Type B pancreatic cell (in vitro differentiated cells): ENCODE results near the gene GLIPR2. TPM values are rescaled to one million over a fixed set of nuclear protein-coding genes. Genes with fewer than 3 reads are reported as not detected.

Source experiments
- DNase-seq: peaks from one replicate; pipeline ENCODE4 v3.0.0; 2021; ENCODE audit warnings: mixed read lengths; ENCODE audit not compliant: unreplicated experiment; ENCODE audit errors: extremely low spot score
- H3K27ac Mint-ChIP-seq: 2 replicates; pipeline ENCODE4 v1.8.0; 2021; ENCODE audit warnings: mild to moderate bottlenecking, mixed read lengths
- H3K27me3 Mint-ChIP-seq: 2 replicates; pipeline ENCODE4 v1.8.0; 2021; ENCODE audit warnings: mixed read lengths
- H3K36me3 Mint-ChIP-seq: 2 replicates; pipeline ENCODE4 v1.8.0; 2021; ENCODE audit warnings: mixed read lengths
- H3K4me1 Mint-ChIP-seq: one replicate; pipeline ENCODE4 v1.8.0; 2021; ENCODE audit warnings: mixed read lengths; ENCODE audit not compliant: unreplicated experiment
- H3K4me3 Mint-ChIP-seq: 2 replicates; pipeline ENCODE4 v1.8.0; 2021; ENCODE audit warnings: mild to moderate bottlenecking, mixed read lengths
- H3K9me3 Mint-ChIP-seq: 2 replicates; pipeline ENCODE4 v1.8.0; 2021; ENCODE audit warnings: mixed read lengths
- CTCF ChIP-seq: fragments of 200-600 bp; sonication (generic); conservative IDR thresholded peaks from 2 replicates; pipeline ENCODE4 v1.5.0; 2021; ENCODE audit warnings: antibody characterized with exemption, mild to moderate bottlenecking
- total RNA-seq: library from RNA; stranded (reverse); gene quantifications from 2 replicates; pipeline ENCODE4 v1.2.1, GENCODE V29; 2021; ENCODE audit warnings: low replicate concordance

GLIPR2 gene
- total RNA-seq, 1 donor from 2014 or later: 17.8 TPM

- Mint-ChIP-seq H3K27ac (no peak overlapping the region), H3K4me3 (no peak overlapping the region), H3K9me3 (peaks cover 6% of the 10 kb centered on the region)
Observed at GRCh38 chr9:36141761-36142160, 5.2 kb downstream of the GLIPR2 start.

GRCh38 chr9:36142510-36143244 lies 6.1 kb downstream of the GLIPR2 start:
- H3K4me3 Mint-ChIP-seq: no peak overlapping the region
- H3K9me3 Mint-ChIP-seq: peaks cover 6% of the 10 kb centered on the region
- no peak for DNase-seq
- peaks cover 19% of the 10 kb centered on the region for H3K27me3 Mint-ChIP-seq
- no peak for TF ChIP-seq CTCF
- H3K27ac Mint-ChIP-seq: no peak overlapping the region
- H3K36me3 Mint-ChIP-seq: peaks cover 16% of the 10 kb centered on the region
- H3K4me1 Mint-ChIP-seq: peaks cover 19% of the 10 kb centered on the region

More at GRCh38 chr9:36141761-36142160, 5.2 kb downstream of the GLIPR2 start:
- peaks cover 27% of the 10 kb centered on the region for H3K27me3 Mint-ChIP-seq
- no peak for TF ChIP-seq CTCF
- peaks cover 26% of the 10 kb centered on the region for H3K4me1 Mint-ChIP-seq
- peaks cover 12% of the 10 kb centered on the region for H3K36me3 Mint-ChIP-seq
- no peak for DNase-seq

GRCh38 chr9:36143245-36143641 lies 6.7 kb downstream of the GLIPR2 start:
- Mint-ChIP-seq H3K4me1 (peaks cover 16% of the 10 kb centered on the region), H3K36me3 (peaks cover 16% of the 10 kb centered on the region), H3K4me3 (no peak overlapping the region), H3K27ac (no peak overlapping the region), H3K9me3 (peaks cover 6% of the 10 kb centered on the region), H3K27me3 (peaks cover 14% of the 10 kb centered on the region)
- no peak for DNase-seq
- no peak for TF ChIP-seq CTCF

GRCh38 chr9:36144309-36145232 lies 8.0 kb downstream of the GLIPR2 start:
- H3K4me1 Mint-ChIP-seq: peaks cover 16% of the 10 kb centered on the region
- no peak for DNase-seq
- peaks cover 6% of the 10 kb centered on the region for H3K27me3 Mint-ChIP-seq
- H3K27ac Mint-ChIP-seq: peak overlapping the region; percentile 4
- peaks cover 6% of the 10 kb centered on the region for H3K9me3 Mint-ChIP-seq
- H3K36me3 Mint-ChIP-seq: peaks cover 16% of the 10 kb centered on the region
- TF ChIP-seq CTCF: no peak
- H3K4me3 Mint-ChIP-seq: no peak overlapping the region

- no peak for TF ChIP-seq CTCF
- H3K27ac Mint-ChIP-seq: no peak overlapping the region
- H3K9me3 Mint-ChIP-seq: peaks cover 6% of the 10 kb centered on the region
- peaks cover 16% of the 10 kb centered on the region for H3K36me3 Mint-ChIP-seq
- H3K27me3 Mint-ChIP-seq: no peaks in the 10 kb centered on the region
- H3K4me1 Mint-ChIP-seq: peaks cover 12% of the 10 kb centered on the region
- no peak for DNase-seq
- H3K4me3 Mint-ChIP-seq: no peak overlapping the region
Observed at GRCh38 chr9:36145970-36146369, 9.4 kb downstream of the GLIPR2 start.
